ENCODE measurements around the gene UBE3A.

UBE3A gene

DNA sequence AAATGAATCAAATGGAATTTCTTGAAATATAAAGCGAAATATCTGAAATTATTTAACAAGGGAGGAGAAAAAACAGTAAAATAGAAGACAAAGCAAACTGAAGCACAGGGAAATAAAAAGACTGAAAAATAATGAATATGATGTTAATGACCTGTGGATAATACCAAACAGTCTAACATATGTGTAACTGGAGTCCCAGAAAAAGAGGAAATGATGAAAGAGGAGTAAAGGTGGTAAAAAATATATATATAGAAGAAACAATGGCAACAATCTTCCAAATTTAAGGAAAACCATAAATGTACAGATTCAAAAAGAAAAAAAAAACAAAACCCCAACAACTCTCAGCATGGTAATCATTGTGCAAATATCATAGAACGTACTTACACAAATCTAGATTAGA is 21.2 kb downstream of the UBE3A start:
- no peak for TF ChIP-seq EZH2 (IDR thresholded peaks at IDR 0.05; ENCODE audit: borderline replicate concordance, low read length)
- TF ChIP-seq, protein P1, sequence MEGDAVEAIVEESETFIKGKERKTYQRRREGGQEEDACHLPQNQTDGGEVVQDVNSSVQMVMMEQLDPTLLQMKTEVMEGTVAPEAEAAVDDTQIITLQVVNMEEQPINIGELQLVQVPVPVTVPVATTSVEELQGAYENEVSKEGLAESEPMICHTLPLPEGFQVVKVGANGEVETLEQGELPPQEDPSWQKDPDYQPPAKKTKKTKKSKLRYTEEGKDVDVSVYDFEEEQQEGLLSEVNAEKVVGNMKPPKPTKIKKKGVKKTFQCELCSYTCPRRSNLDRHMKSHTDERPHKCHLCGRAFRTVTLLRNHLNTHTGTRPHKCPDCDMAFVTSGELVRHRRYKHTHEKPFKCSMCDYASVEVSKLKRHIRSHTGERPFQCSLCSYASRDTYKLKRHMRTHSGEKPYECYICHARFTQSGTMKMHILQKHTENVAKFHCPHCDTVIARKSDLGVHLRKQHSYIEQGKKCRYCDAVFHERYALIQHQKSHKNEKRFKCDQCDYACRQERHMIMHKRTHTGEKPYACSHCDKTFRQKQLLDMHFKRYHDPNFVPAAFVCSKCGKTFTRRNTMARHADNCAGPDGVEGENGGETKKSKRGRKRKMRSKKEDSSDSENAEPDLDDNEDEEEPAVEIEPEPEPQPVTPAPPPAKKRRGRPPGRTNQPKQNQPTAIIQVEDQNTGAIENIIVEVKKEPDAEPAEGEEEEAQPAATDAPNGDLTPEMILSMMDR (IDR thresholded peaks at IDR 0.05; ENCODE audit: low read length), result no peak
- Histone ChIP-seq H3K9me2 (ENCODE audit: low read depth, low read length) (no peaks in the 10 kb centered on the region), H3K79me2 (ENCODE audit: insufficient read depth, low read length) (peaks cover 100% of the 10 kb centered on the region), H3K4me3 (ENCODE audit: low read depth, low read length, poor library complexity, severe bottlenecking) (no peak overlapping the region), H3K9me3 (ENCODE audit: low read length) (peaks cover 41% of the 10 kb centered on the region), H4K20me1 (ENCODE audit: insufficient read depth, low read length) (no peaks in the 10 kb centered on the region), H3K4me1 (ENCODE audit: insufficient read depth, low read length, severe bottlenecking) (no peaks in the 10 kb centered on the region), H2AFZ (ENCODE audit: low read length) (no peak overlapping the region), H3K4me2 (ENCODE audit: low read length) (no peak overlapping the region), H3K9ac (ENCODE audit: low read length) (no peak overlapping the region), H3F3A (ENCODE audit: insufficient read depth, low read length) (no peaks in the 10 kb centered on the region), H3K27ac (ENCODE audit: low read depth, low read length, poor library complexity, severe bottlenecking) (no peak overlapping the region), H3K36me3 (ENCODE audit: insufficient read depth, low read length) (peaks cover 75% of the 10 kb centered on the region), H3K27me3 (ENCODE audit: insufficient read depth, low read length) (no peaks in the 10 kb centered on the region)

DNA sequence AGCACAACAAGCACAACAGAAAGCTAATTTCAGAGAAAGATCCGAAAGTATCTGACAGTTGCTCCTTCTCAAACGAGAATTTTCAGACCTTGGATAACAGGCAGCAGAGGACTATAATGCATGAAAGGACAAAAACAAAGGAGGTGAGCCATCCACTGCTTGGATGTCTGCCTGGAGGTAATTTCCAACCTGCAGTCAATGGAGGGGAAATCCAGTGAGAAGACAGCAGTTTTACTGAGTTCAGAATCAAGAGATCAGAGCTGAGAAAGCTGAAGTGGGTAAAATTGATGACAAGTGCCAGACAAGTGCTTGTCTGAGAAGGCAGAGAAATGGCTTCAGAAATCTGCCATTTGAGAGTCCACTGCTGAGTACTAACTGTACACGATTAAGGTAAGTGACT is 22.1 kb downstream of the UBE3A start:
- Histone ChIP-seq H3K79me2 (ENCODE audit: insufficient read depth, low read length) (peaks cover 100% of the 10 kb centered on the region), H2AFZ (ENCODE audit: low read length) (no peak overlapping the region), H3K4me1 (ENCODE audit: insufficient read depth, low read length, severe bottlenecking) (no peaks in the 10 kb centered on the region), H3K27me3 (ENCODE audit: insufficient read depth, low read length) (no peaks in the 10 kb centered on the region), H3K4me3 (ENCODE audit: low read depth, low read length, poor library complexity, severe bottlenecking) (no peak overlapping the region), H3K9me2 (ENCODE audit: low read depth, low read length) (no peaks in the 10 kb centered on the region), H4K20me1 (ENCODE audit: insufficient read depth, low read length) (no peaks in the 10 kb centered on the region), H3K9ac (ENCODE audit: low read length) (no peak overlapping the region), H3K9me3 (ENCODE audit: low read length) (peaks cover 37% of the 10 kb centered on the region), H3K27ac (ENCODE audit: low read depth, low read length, poor library complexity, severe bottlenecking) (no peak overlapping the region), H3K4me2 (ENCODE audit: low read length) (no peak overlapping the region), H3F3A (ENCODE audit: insufficient read depth, low read length) (no peaks in the 10 kb centered on the region), H3K36me3 (ENCODE audit: insufficient read depth, low read length) (peaks cover 72% of the 10 kb centered on the region)
- TF ChIP-seq, protein P1 (IDR thresholded peaks at IDR 0.05; ENCODE audit: low read length), result no peak
- TF ChIP-seq EZH2 (IDR thresholded peaks at IDR 0.05; ENCODE audit: borderline replicate concordance, low read length), result no peak

DNA sequence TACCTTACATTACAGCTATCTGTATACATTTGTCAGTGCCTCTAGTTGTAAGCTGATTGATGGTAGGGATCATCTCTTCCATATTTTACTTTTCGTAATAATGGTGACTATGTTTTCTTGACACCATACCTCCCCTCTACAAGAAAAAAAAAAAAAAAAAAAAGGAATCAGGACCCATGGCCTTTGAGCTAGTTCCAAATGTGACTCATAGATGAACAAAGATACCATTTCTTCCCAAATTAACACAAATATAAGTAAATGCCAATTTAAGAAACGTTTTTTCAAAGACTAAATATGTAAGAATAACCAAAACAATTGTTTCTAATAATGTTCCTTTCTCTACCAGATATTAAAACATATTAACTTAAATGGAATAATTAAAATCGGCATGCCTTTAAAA is 23.1 kb downstream of the UBE3A start:
- H3F3A ChIP-seq (ENCODE audit: insufficient read depth, low read length), result no peaks in the 10 kb centered on the region
- H3K27ac ChIP-seq (ENCODE audit: low read depth, low read length, poor library complexity, severe bottlenecking), result no peak overlapping the region
- H3K4me3 ChIP-seq (ENCODE audit: low read depth, low read length, poor library complexity, severe bottlenecking), result no peak overlapping the region
- no peaks in the 10 kb centered on the region for H3K9me2 ChIP-seq (ENCODE audit: low read depth, low read length)
- no peaks in the 10 kb centered on the region for H3K4me1 ChIP-seq (ENCODE audit: insufficient read depth, low read length, severe bottlenecking)
- no peak overlapping the region for H3K9ac ChIP-seq (ENCODE audit: low read length)
- H3K4me2 ChIP-seq (ENCODE audit: low read length), result no peak overlapping the region
- no peaks in the 10 kb centered on the region for H3K27me3 ChIP-seq (ENCODE audit: insufficient read depth, low read length)
- TF ChIP-seq EZH2 (IDR thresholded peaks at IDR 0.05; ENCODE audit: borderline replicate concordance, low read length), result no peak
- TF ChIP-seq, protein P1 (IDR thresholded peaks at IDR 0.05; ENCODE audit: low read length), result no peak
- no peak overlapping the region for H2AFZ ChIP-seq (ENCODE audit: low read length)
- H3K79me2 ChIP-seq (ENCODE audit: insufficient read depth, low read length), result peaks cover 100% of the 10 kb centered on the region
- peaks cover 33% of the 10 kb centered on the region for H3K9me3 ChIP-seq (ENCODE audit: low read length)
- no peaks in the 10 kb centered on the region for H4K20me1 ChIP-seq (ENCODE audit: insufficient read depth, low read length)
- H3K36me3 ChIP-seq (ENCODE audit: insufficient read depth, low read length), result peaks cover 68% of the 10 kb centered on the region
